Putamen (tissue), 1 donor: ENCODE data around the gene REG4.
A peak's percentile ranks its signal among the peaks of the same experiment; 100 is the strongest.

Experiments used
- DNase-seq: peaks from one replicate; pipeline ENCODE4 v3.0.0-alpha.2; 2016; ENCODE audit warnings: low spot score

Gene REG4

GRCh38 chr1:119779869-119780356 lies 31.3 kb downstream of the REG4 start:
- DNase-seq, result no peak

DNA sequence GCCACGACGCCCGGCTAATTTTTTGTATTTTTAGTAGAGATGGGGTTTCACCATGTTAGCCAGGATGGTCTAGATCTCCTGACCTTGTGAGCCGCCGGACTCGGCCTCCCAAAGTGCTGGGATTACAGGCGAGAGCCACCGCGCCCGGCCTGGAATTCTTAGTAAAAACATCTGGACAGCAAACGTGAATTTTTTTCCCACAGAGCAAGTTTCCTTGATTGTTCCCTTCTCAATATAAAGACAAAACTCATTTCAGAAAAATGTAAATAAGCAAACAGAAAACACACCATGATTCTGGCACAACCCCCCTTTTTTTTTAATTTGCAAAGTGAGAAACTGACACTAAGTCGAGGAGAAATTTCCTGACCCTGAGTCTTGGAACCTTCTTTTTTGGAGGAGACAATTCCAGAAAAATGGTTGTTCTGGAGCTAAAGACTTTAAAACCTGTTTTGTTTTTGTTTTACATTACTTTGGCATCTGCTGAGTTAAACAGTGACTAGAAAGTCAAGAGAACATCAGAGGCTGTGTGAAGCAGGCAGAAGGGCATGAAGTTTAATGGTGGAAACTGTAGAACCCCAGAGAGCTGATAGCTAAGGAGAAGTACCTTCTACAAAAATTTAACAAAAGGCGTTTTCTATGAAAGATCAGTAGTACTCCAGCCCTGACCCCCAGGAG lies 32.2 kb downstream of the REG4 start:
- DNase-seq, result no peak

DNA sequence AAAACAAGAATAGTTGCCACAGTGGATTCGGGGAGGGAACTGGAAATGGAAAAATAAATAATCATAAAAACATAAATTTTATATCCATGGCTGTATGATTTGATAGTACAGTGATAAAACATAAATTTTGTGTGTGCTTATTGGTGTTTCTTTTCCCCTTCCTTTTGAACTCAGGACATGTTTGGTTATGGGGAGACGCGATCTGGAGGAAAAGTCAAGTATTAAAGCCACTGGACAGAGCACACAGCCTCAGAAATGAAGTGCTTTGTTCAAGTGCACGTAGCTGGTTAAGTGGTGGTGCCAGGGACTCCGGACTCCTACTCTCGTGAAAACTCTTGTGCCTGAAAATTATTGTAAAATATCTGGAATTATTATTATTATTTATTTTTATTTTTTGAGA lies 32.9 kb downstream of the REG4 start:
- no peak for DNase-seq

GRCh38 chr1:119774746-119775490 lies 36.3 kb downstream of the REG4 start:
- DNase-seq, result no peak

- DNase-seq, result no peak
Measured at GRCh38 chr1:119773711-119774241, 37.5 kb downstream of the REG4 start.

DNA sequence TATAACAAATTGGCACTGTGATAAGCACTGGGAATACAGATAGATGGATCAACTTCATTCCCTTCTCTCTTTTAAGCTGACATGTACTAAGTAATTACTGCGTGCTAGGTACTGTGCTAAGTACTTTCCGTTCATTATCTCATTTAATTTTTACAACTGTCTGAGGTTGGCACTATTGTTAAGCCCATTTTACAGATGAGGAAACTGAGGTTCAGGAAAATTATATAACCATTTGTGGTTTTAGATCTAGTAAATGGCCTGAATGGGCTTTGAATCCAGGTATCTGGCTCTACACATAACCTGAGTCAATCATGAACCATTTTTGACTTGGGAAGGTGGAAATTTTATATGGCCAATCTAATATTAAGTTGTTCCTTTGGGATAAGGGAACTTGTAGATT lies 39.0 kb downstream of the REG4 start:
- DNase-seq, result no peak

GRCh38 chr1:119771770-119772169 lies 39.5 kb downstream of the REG4 start:
- DNase-seq, result no peak

DNA sequence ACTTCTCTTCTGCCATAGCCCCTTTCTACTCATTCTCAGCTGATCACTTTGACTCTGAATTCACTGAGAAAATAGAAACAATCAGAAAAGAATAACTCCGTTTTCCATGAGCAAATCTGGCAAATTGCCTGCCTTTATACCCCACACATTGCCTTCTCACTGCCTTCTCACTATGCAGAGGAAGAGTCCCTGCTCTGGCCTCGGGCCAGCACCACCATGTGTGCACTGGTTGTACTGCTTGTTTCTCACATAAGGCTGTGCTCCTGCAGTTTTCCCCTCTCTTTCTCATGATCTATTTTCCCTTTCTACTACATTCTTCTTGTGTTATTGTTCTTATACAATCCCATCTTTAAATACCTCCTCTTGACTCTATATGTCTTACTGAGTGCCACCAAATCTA lies 40.2 kb downstream of the REG4 start:
- DNase-seq, result no peak

- DNase-seq, result no peak
Measured at GRCh38 chr1:119768778-119769177, 42.5 kb downstream of the REG4 start, which contains the start of gene HMGCS2. Gene HMGCS2 (minus strand): TSS chr1:119768905. CDS start chr1:119768844, 61 bp downstream.

GRCh38 chr1:119767486-119767885 lies 43.8 kb downstream of the REG4 start:
- DNase-seq, result no peak

- DNase-seq, result peak; percentile 45
Measured at GRCh38 chr1:119766374-119766794, 44.9 kb downstream of the REG4 start.

DNA sequence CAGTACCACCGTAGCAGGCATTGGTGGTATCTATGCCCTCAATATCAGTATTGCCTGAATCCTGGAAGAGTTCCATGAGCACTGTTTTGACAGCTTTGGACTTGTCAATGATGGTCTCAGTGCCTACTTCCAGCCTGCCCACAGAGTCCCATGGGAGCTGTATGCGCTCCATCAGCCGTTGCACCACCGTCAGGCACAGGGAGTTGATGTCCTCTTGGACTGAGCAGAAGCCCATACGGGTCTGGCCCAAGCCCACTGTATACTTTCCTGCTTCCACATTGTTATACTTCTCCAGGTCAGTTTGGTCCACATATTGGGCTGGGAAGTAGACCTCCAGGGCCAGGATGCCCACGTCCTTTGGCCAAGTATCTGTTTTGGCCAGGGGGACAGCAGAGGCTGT lies 47.0 kb downstream of the REG4 start:
- no peak for DNase-seq

- DNase-seq, result no peak
Measured at GRCh38 chr1:119762953-119763352, 48.3 kb downstream of the REG4 start.

DNA sequence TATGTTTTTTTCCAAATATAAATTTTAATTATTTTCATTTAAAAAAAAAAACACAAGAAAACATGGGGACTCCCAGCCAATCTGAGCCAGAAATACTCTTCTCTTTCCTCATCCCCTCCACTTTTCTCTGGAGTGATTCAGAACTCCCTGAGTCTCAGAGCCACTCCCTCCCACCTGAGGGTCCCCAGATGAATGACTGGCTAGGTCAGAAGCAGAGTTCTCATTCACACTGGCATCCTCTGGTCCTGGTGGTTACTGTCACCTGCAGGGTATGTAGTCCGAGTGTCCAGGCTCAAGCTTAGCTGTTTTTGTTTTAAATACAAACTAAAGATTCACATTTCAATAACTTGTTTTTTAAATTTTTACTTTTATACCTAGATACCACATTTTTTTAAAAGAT lies 48.9 kb downstream of the REG4 start:
- DNase-seq, result no peak

GRCh38 chr1:119758584-119758983 lies 52.7 kb downstream of the REG4 start:
- DNase-seq, result no peak

DNA sequence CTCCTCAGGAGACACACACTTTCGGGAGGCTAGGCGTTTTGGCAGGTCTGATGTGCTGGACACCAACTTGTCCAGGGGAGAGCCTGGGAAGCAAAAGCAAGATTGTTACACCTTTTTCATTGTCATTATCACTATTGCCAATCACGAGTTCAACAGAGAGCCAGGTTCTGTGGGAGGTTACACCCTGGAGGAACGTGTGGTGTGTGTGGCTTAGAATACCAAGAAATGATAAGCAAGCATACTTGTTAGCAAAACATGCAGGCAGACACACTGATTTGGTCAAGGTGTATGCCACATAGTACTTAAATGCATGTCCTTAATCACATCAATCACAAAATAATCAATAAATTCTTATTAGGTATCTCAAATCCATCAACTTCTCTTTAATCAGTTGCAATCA lies 58.7 kb downstream of the REG4 start:
- DNase-seq, result no peak

DNA sequence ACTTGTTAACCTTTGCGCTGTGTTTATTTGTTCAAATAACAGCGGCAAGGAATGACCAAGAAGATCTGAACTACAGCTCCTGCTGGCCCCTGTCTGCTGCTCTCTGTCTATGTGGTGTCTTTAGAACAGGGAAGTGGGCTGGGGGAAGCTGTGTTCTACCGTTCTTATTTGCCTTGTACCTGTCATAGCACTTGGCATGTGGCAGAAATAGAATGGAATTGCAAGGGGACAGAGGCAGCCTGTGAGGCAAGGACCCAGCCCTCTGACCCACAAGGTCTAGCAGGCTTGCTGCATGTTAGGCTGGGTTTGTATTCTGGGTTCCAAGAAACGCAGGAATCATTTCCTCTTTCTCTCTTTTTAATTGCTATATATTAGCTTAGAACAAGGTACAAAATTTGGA lies 63.2 kb downstream of the REG4 start:
- no peak for DNase-seq

- no peak for DNase-seq
Measured at GRCh38 chr1:119747451-119747850, 63.8 kb downstream of the REG4 start.

DNA sequence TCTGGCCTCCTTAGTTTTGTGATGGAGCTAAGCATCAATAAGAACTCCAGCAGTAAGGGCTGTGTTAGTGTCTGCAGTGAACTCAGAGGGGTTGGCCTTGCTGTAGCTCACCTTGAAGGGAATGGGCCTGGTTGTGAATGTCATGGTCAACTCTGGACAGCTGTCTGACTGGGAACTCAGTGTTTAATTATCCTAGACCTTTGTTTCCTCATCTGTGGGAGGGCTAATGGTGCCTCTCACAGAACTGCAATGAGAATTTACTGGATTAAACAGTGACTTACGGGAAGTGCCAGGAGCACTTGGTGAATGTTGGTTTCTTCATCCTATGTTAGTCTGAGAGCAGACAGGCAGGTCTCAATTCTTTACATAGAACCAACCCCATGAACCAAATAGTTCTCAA lies 66.2 kb downstream of the REG4 start:
- DNase-seq, result no peak

DNA sequence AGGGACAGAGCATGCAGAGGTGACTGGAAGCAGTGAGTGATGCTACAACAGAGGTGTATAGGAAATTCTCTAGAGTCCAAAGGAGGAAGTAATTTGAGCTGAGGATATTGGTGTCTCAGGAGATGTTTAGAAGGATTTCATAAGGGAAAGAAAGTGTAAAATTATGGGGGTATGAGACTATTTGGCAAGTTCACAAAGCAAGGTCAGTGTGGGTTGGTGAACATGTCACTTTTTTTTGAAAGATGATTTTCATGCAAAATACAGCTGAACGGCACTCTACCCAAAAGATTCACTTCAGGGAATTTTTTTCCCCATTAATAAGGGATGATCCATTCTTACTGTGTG lies 66.7 kb downstream of the REG4 start:
- no peak for DNase-seq
